H1 (cell line): ENCODE measurements around the gene INF2. TPM values are rescaled to one million over a fixed set of nuclear protein-coding genes. Genes with fewer than 3 reads are reported as not detected.

Experiments used
- USF2 ChIP-seq: IDR thresholded peaks from 2 replicates; pipeline ENCODE4 v1.6.1; 2011; ENCODE audit warnings: low read length, improper control_type of control experiment
- polyA plus RNA-seq, 7 experiments: library from polyadenylated mRNA; depleted of rRNA in 3 of 7; stranded (reverse) in 5 of 7; unstranded in 2 of 7; fragments of >200 nt in 5 of 7; fragments of 200-250 nt in 2 of 7; gene quantifications; 1 replicate in 5 of 7; 2 replicates in 1 of 7; 4 replicates in 1 of 7; pipeline versions ENCODE4 v1.2.1 to v1.2.3, GENCODE V29; 2011 to 2013; ENCODE audit warnings: missing spikeins in 2 of 7, mixed read lengths in 2 of 7
- total RNA-seq: library from RNA; stranded (reverse); fragmentation: NEBNext Ultra II Directional; extraction: Animal tissue kit (Norgen Biotek cat#: 25700); gene quantifications from 2 replicates; pipeline ENCODE4 v1.2.1, GENCODE V29; 2021

Gene INF2
- total and polyA plus RNA-seq, 2 of the 8 experiments (the other 6 are each of a cell fraction or from before 2014, with no cell fraction given) = 29.1 to 59.5 TPM

GRCh38 chr14:104749111-104749649, 59.8 kb downstream of the INF2 start (continued):
- no peak for TF ChIP-seq USF2
- TF ChIP-seq, all 59 proteins: peak for 0
